GM12864 (cell line): ENCODE measurements around the gene CYB5A.
A peak's percentile ranks its signal among the peaks of the same experiment; 100 is the strongest.
"Not testable (repeated sequence)": the region's sequence is repeated elsewhere in the genome, so short reads cannot be mapped to it uniquely, and the experiment has no call there.

Experiments
- DNase-seq: peaks from one replicate; pipeline ENCODE4 v3.0.0-alpha.2; 2011; ENCODE audit warnings: low read depth
- H3K4me3 ChIP-seq: 2 replicates; pipeline ENCODE4 v1.5.1; 2011; ENCODE audit warnings: mild to moderate bottlenecking, low read depth, low read length, control low read depth
- CTCF ChIP-seq: IDR thresholded peaks from 2 replicates; pipeline ENCODE4 v1.5.1; 2011; ENCODE audit warnings: low read depth, mild to moderate bottlenecking, moderate library complexity, low read length, control low read depth, inconsistent platforms; ENCODE audit errors: missing control alignments

CYB5A gene

GRCh38 chr18:74331404-74331803, 39.6 kb upstream of the CYB5A start:
- peak; percentile 38 for TF ChIP-seq CTCF
- DNase-seq, result no peak
- H3K4me3 ChIP-seq, result no peak overlapping the region

- TF ChIP-seq CTCF, result no peak
- H3K4me3 ChIP-seq, result no peak overlapping the region
- DNase-seq, result no peak
Measured at GRCh38 chr18:74329688-74330205, 38.0 kb upstream of the CYB5A start.

GRCh38 chr18:74328206-74328605, 36.4 kb upstream of the CYB5A start:
- no peak for DNase-seq
- TF ChIP-seq CTCF, result no peak
- H3K4me3 ChIP-seq, result no peak overlapping the region

- not testable (repeated sequence) for DNase-seq
Measured at GRCh38 chr18:74326791-74327190, 35.0 kb upstream of the CYB5A start.

GRCh38 chr18:74326231-74326630, 34.5 kb upstream of the CYB5A start:
- no peak for TF ChIP-seq CTCF
- no peak overlapping the region for H3K4me3 ChIP-seq
- no peak for DNase-seq

More at GRCh38 chr18:74326791-74327190, 35.0 kb upstream of the CYB5A start:
- not testable (repeated sequence) for H3K4me3 ChIP-seq

GRCh38 chr18:74316257-74317170, 24.8 kb upstream of the CYB5A start:
- no peak for DNase-seq
- TF ChIP-seq CTCF, result no peak
- no peak overlapping the region for H3K4me3 ChIP-seq

GRCh38 chr18:74315464-74316256, 23.9 kb upstream of the CYB5A start, which contains the start of gene C18orf63:
Gene C18orf63, plus strand, starts transcription at chr18:74315839. Its CDS starts 2,027 bp downstream, at chr18:74317866.
- no peak for TF ChIP-seq CTCF
- DNase-seq, result no peak
- no peak within 1 kb of the TSS for H3K4me3 ChIP-seq
